H1 (cell line): ENCODE data around the gene EPN2. TPM values are rescaled to one million over a fixed set of nuclear protein-coding genes. Genes with fewer than 3 reads are reported as not detected.

Experiments used
- CTCF ChIA-PET: fragments of 300-600 bp; sonication (Branson Sonifier 250); formaldehyde crosslinking; loops from one replicate; lab custom pipeline; 2021; ENCODE audit not compliant: partially characterized antibody; lab: Charles Lee
- POLR2A ChIA-PET: fragments of 300-600 bp; sonication (Branson Sonifier 250); formaldehyde crosslinking; loops from one replicate; lab custom pipeline; 2021; ENCODE audit warnings: inconsistent platforms; ENCODE audit not compliant: partially characterized antibody; lab: Charles Lee
- DNase-seq, 2 experiments: peaks; one replicate each; pipeline versions ENCODE4 v3.0.0 to v3.0.0-alpha.2; 2010 to 2022; ENCODE audit warnings: low spot score in 2 of 2, low read depth in 1 of 2, mixed read lengths in 1 of 2
- FAIRE-seq: peaks from 2 replicates; lab custom pipeline; 2011; peaks lifted over from hg19 to GRCh38; lab: Jason Lieb, UNC
- H2AFZ ChIP-seq: 2 replicates; pipeline ENCODE4 v1.8.1; 2012; ENCODE audit warnings: low read length, inconsistent platforms
- H2AK5ac ChIP-seq: 2 replicates; pipeline ENCODE4 v1.6.1; 2013; ENCODE audit warnings: low read depth, low read length
- H2BK120ac ChIP-seq: replicated peaks from 2 replicates; pipeline ENCODE3; 2013; ENCODE audit warnings: low read depth, low read length, inconsistent platforms
- H2BK12ac ChIP-seq: 2 replicates; pipeline ENCODE4 v1.6.1; 2013; ENCODE audit warnings: low read depth, low read length
- H2BK15ac ChIP-seq: 2 replicates; pipeline ENCODE4 v1.6.1; 2013; ENCODE audit warnings: low read length
- H2BK20ac ChIP-seq: 2 replicates; pipeline ENCODE4 v1.6.1; 2013; ENCODE audit warnings: low read length
- H2BK5ac ChIP-seq: 2 replicates; pipeline ENCODE4 v1.6.1; 2013; ENCODE audit warnings: low read depth, low read length
- H3K14ac ChIP-seq: 2 replicates; pipeline ENCODE4 v1.6.1; 2013; ENCODE audit warnings: inconsistent platforms; ENCODE audit not compliant: insufficient read length
- H3K18ac ChIP-seq: 2 replicates; pipeline ENCODE4 v1.6.1; 2013; ENCODE audit warnings: low read length; ENCODE audit errors: extremely low read depth
- H3K23ac ChIP-seq: 2 replicates; pipeline ENCODE4 v1.6.1; 2013; ENCODE audit warnings: inconsistent platforms; ENCODE audit not compliant: insufficient read length
- H3K23me2 ChIP-seq: 2 replicates; pipeline ENCODE4 v1.6.1; 2013; ENCODE audit warnings: low read depth, low read length
- H3K27ac ChIP-seq: 2 replicates; pipeline ENCODE4 v1.6.1; 2011; ENCODE audit warnings: low read depth, low read length, inconsistent platforms
- H3K27me3 ChIP-seq, 4 experiments: replicated peaks in 1 of 4; 1 replicate in 1 of 4; 2 replicates in 3 of 4; pipeline versions ENCODE4 v1.6.1 to v1.8.1; 2011 to 2013; ENCODE audit warnings: low read length in 3 of 4, mild to moderate bottlenecking in 3 of 4, inconsistent platforms in 2 of 4, mixed read lengths in 2 of 4, moderate library complexity in 1 of 4; ENCODE audit not compliant: control insufficient read depth in 3 of 4, insufficient read depth in 3 of 4; ENCODE audit errors: extremely low read depth in 1 of 4
- H3K36me3 ChIP-seq, 4 experiments: 2 replicates each; pipeline versions ENCODE4 v1.6.1 to v1.8.1; 2011 to 2013; ENCODE audit warnings: mild to moderate bottlenecking in 4 of 4, low read length in 3 of 4, moderate library complexity in 2 of 4, control low read depth in 1 of 4, inconsistent platforms in 1 of 4; ENCODE audit not compliant: insufficient read depth in 4 of 4, control insufficient read depth in 2 of 4
- H3K4ac ChIP-seq: replicated peaks from 2 replicates; pipeline ENCODE3; 2013; ENCODE audit warnings: low read length, low read depth, mixed read lengths, inconsistent platforms; ENCODE audit not compliant: insufficient read length
- H3K4me1 ChIP-seq, 4 experiments: replicated peaks in 1 of 4; 1 replicate in 1 of 4; 2 replicates in 3 of 4; pipeline versions ENCODE4 v1.6.1 to v1.8.1; 2011 to 2013; ENCODE audit warnings: low read length in 3 of 4, inconsistent platforms in 2 of 4, mixed read lengths in 1 of 4; ENCODE audit not compliant: insufficient read depth in 4 of 4, control insufficient read depth in 3 of 4
- H3K4me2 ChIP-seq, 2 experiments: 2 replicates each; pipeline versions ENCODE4 v1.6.1 to v1.8.1; 2011 to 2013; ENCODE audit warnings: low read depth in 2 of 2, low read length in 2 of 2, control low read depth in 1 of 2, inconsistent platforms in 1 of 2, mild to moderate bottlenecking in 1 of 2; ENCODE audit not compliant: insufficient read depth in 1 of 2
- H3K4me3 ChIP-seq, 4 experiments: fragments of 200-600, 300-600 bp in 1 of 4; sonication (generic), shearing (Covaris generic), sonication (Bioruptor Twin) in 1 of 4; 2 replicates each; pipeline versions ENCODE4 v1.5.1 to v1.8.1; 2011 to 2016; ENCODE audit warnings: low read length in 4 of 4, low read depth in 3 of 4, control low read depth in 2 of 4, inconsistent platforms in 2 of 4, mild to moderate bottlenecking in 2 of 4, mixed read lengths in 1 of 4, moderate library complexity in 1 of 4; ENCODE audit not compliant: insufficient read depth in 2 of 4; ENCODE audit errors: extremely low read depth in 1 of 4
- H3K56ac ChIP-seq: replicated peaks from 2 replicates; pipeline ENCODE3; 2013; ENCODE audit warnings: low read depth, mild to moderate bottlenecking, mixed read lengths, low read length, inconsistent platforms; ENCODE audit not compliant: insufficient read length
- H3K79me1 ChIP-seq: 2 replicates; pipeline ENCODE4 v1.6.1; 2013; ENCODE audit warnings: low read depth, low read length, control low read depth
- H3K79me2 ChIP-seq, 2 experiments: 2 replicates each; pipeline versions ENCODE4 v1.6.1 to v1.8.1; 2012 to 2013; ENCODE audit warnings: low read length in 2 of 2, mild to moderate bottlenecking in 2 of 2, inconsistent platforms in 1 of 2; ENCODE audit not compliant: insufficient read depth in 2 of 2, control insufficient read depth in 1 of 2
- H3K9ac ChIP-seq, 4 experiments: replicated peaks in 1 of 4; 1 replicate in 1 of 4; 2 replicates in 3 of 4; pipeline versions ENCODE4 v1.6.1 to v1.8.1; 2011 to 2013; ENCODE audit warnings: low read depth in 3 of 4, low read length in 3 of 4, control low read depth in 2 of 4, mild to moderate bottlenecking in 2 of 4, moderate library complexity in 2 of 4, inconsistent platforms in 1 of 4; ENCODE audit errors: extremely low read depth in 1 of 4
- H3K9me3 ChIP-seq, 2 experiments: 2 replicates each; pipeline versions ENCODE4 v1.6.1 to v1.8.1; 2012 to 2013; ENCODE audit warnings: mild to moderate bottlenecking in 2 of 2, moderate library complexity in 2 of 2, control low read depth in 1 of 2, inconsistent platforms in 1 of 2, low read depth in 1 of 2, low read length in 1 of 2, mixed read lengths in 1 of 2; ENCODE audit not compliant: insufficient read depth in 2 of 2
- H4K20me1 ChIP-seq, 2 experiments: replicated peaks in 1 of 2; 2 replicates each; pipeline versions ENCODE3 to v1.8.1; 2011 to 2013; ENCODE audit warnings: inconsistent platforms in 2 of 2, low read length in 2 of 2, mild to moderate bottlenecking in 1 of 2; ENCODE audit not compliant: insufficient read depth in 2 of 2, control insufficient read depth in 1 of 2
- H4K5ac ChIP-seq: 2 replicates; pipeline ENCODE4 v1.6.1; 2013; ENCODE audit warnings: low read length, low read depth, mixed read lengths, inconsistent platforms; ENCODE audit not compliant: insufficient read length
- H4K8ac ChIP-seq: 2 replicates; pipeline ENCODE4 v1.8.0; 2013; ENCODE audit warnings: mild to moderate bottlenecking, moderate library complexity, low read length, inconsistent platforms; ENCODE audit not compliant: insufficient read depth; ENCODE audit errors: extremely low read depth
- H4K91ac ChIP-seq: replicated peaks from 2 replicates; pipeline ENCODE3; 2013; ENCODE audit warnings: low read length, mixed read lengths, inconsistent platforms; ENCODE audit not compliant: insufficient read length
- JUND ChIP-seq: IDR thresholded peaks from 2 replicates; pipeline ENCODE4 v1.6.1; 2011; ENCODE audit warnings: mild to moderate bottlenecking, improper control_type of control experiment, low read length
- KDM4A ChIP-seq: IDR thresholded peaks from one replicate; pipeline ENCODE4 v1.7.1; 2012; ENCODE audit warnings: low read depth, mild to moderate bottlenecking, moderate library complexity, low read length, inconsistent platforms; ENCODE audit not compliant: severe bottlenecking
- KDM5A ChIP-seq: fragments of 200-600 bp; IDR thresholded peaks from 2 replicates; pipeline ENCODE4 v1.7.1; 2012; ENCODE audit warnings: mild to moderate bottlenecking, low read length, inconsistent platforms, mixed read lengths
- SAP30 ChIP-seq: fragments of 300-600 bp; sonication (generic); IDR thresholded peaks from 2 replicates; pipeline ENCODE4 v1.7.1; 2012; ENCODE audit warnings: low read length, moderate library complexity, mild to moderate bottlenecking, inconsistent platforms; ENCODE audit not compliant: insufficient read depth, insufficient replicate concordance
- SP2 ChIP-seq: IDR thresholded peaks from 2 replicates; pipeline ENCODE4 v1.6.1; 2012; ENCODE audit warnings: mild to moderate bottlenecking, low read length, inconsistent platforms
- TCF12 ChIP-seq: IDR thresholded peaks from 2 replicates; pipeline ENCODE4 v1.6.1; 2011; ENCODE audit warnings: low read depth, mild to moderate bottlenecking, low read length
- WGBS, 2 experiments: shearing (Covaris generic) in 1 of 2; methylation state at CpG; one replicate each; pipeline versions ENCODE4 v1.1.6 to v1.1.7; 2013 to 2015; ENCODE audit warnings: low lambda C conversion rate in 2 of 2, mixed read lengths in 2 of 2, inconsistent platforms in 1 of 2, low coverage in 1 of 2, missing lambda C conversion rate in 1 of 2; ENCODE audit not compliant: insufficient replicate concordance in 2 of 2, insufficient coverage in 1 of 2, insufficient read length in 1 of 2; ENCODE audit errors: extremely low coverage in 1 of 2, missing lambda C conversion rate in 1 of 2; 5-methylcytosine and 5-hydroxymethylcytosine counted together
- polyA plus RNA-seq, 7 experiments: library from polyadenylated mRNA; depleted of rRNA in 3 of 7; stranded (reverse) in 5 of 7; unstranded in 2 of 7; fragments of >200 nt in 5 of 7; fragments of 200-250 nt in 2 of 7; gene quantifications; 1 replicate in 5 of 7; 2 replicates in 1 of 7; 4 replicates in 1 of 7; pipeline versions ENCODE4 v1.2.1 to v1.2.3, GENCODE V29; 2011 to 2013; ENCODE audit warnings: missing spikeins in 2 of 7, mixed read lengths in 2 of 7
- total RNA-seq: library from RNA; stranded (reverse); fragmentation: NEBNext Ultra II Directional; extraction: Animal tissue kit (Norgen Biotek cat#: 25700); gene quantifications from 2 replicates; pipeline ENCODE4 v1.2.1, GENCODE V29; 2021

EPN2 gene
- total and polyA plus RNA-seq, 2 of the 8 experiments (the other 6 are each of a cell fraction or from before 2014, with no cell fraction given) = 28.7 to 55.8 TPM

DNA sequence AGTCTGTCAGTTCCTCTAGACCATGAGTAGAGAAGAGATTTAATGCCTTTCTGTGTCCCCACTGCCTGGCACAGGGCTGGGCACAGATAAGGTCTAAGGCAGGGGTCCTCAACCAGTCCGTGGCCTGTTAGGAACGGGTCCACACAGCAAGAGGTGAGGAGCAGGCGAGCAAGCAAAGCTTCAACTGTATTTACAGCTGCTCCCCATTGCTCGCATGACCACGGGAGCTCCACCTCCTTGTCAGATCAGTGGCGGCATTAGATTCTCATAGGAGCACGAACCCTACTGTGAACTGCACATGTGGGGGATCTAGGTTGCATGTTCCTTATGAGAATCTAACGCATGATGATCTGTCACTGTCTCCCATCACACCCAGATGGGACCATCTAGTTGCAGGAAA is 123.6 kb downstream of the EPN2 start:
- Histone ChIP-seq H3K23me2 (peaks cover 6% of the 10 kb centered on the region; the same call in 1 of the 2 replicates), H3K56ac (no peak overlapping the region), H3K79me1 (peaks cover 2% of the 10 kb centered on the region; the same call in 1 of the 2 replicates), H2AFZ (no peak overlapping the region), H3K27ac (no peak overlapping the region), H2BK15ac (no peak overlapping the region), H3K9ac (no peak overlapping the region), H2BK12ac (no peak overlapping the region), H2AK5ac (no peak overlapping the region), H3K79me2 (no peaks in the 10 kb centered on the region), H3K4me1 (peaks cover 0 to 9% (median 3%) of the 10 kb centered on the region in 4 experiments; a peak in 4 of 7 replicates), H4K5ac (no peak overlapping the region), H4K8ac (no peak overlapping the region), H3K4ac (no peak overlapping the region), H3K4me3 (no peak overlapping the region), H3K14ac (no peak overlapping the region), H2BK5ac (no peak overlapping the region), H3K9me3 (no peaks in the 10 kb centered on the region), H3K27me3 (no peaks in the 10 kb centered on the region; a peak in 1 of 7 replicates), H4K91ac (no peak overlapping the region), H2BK120ac (no peak overlapping the region), H4K20me1 (peaks cover 0 to 4% of the 10 kb centered on the region in 2 experiments), H2BK20ac (no peak overlapping the region), H3K4me2 (no peak overlapping the region; a peak in 1 of 4 replicates), H3K18ac (no peak overlapping the region), H3K36me3 (peaks cover 0 to 7% (median 0%) of the 10 kb centered on the region in 4 experiments; a peak in 1 of 8 replicates), H3K23ac (no peak overlapping the region)
- no peak for DNase-seq
- WGBS, 2 experiments = 87% methylated on average over 8 of the region's 8 CpGs; no CpG with 5 or more reads in 1 of the 2 experiments
- ChIA-PET POLR2A (interaction anchor here (1.0 to 6.2 kb wide), 3 partner anchors 18 to 49 kb away, joined by 3 to 32 read pairs (median 3); partner anchors contain the start of gene MAPK7), CTCF (interaction anchor here (6.7 kb wide), 1 partner anchor 88 kb away, joined by 66 read pairs; no protein-coding TSS in a partner anchor)
- no peak for TF ChIP-seq KDM4A
- no peak for TF ChIP-seq JUND
- TF ChIP-seq SP2 = no peak
- TF ChIP-seq KDM5A = no peak
- TF ChIP-seq TCF12 = no peak
- TF ChIP-seq SAP30 = no peak
- no peak for FAIRE-seq
